Measurements from ENCODE around the gene MT1E.

Gene MT1E

GRCh38 chr16:56645311-56645710 is 19.7 kb downstream of the MT1E start:
- Histone ChIP-seq H3K4me1 (ENCODE audit: control insufficient read depth in 1 of 2, insufficient read depth in 1 of 2, low read depth in 1 of 2, low read length in 1 of 2) (no peaks in the 10 kb centered on the region), H3K9me3 (no peaks in the 10 kb centered on the region), H3K27ac (no peak overlapping the region), H3K27me3 (peaks cover 100% of the 10 kb centered on the region), H3K36me3 (no peaks in the 10 kb centered on the region), H3K4me3 (ENCODE audit: low read depth in 1 of 2, low read length in 1 of 2) (no peak overlapping the region)
- no peak for TF ChIP-seq CTCF (IDR thresholded peaks at IDR 0.05)

GRCh38 chr16:56645838-56646237 is 20.3 kb downstream of the MT1E start:
- no peaks in the 10 kb centered on the region for H3K9me3 ChIP-seq
- H3K27me3 ChIP-seq, result peaks cover 100% of the 10 kb centered on the region
- no peaks in the 10 kb centered on the region for H3K36me3 ChIP-seq
- H3K4me3 ChIP-seq (ENCODE audit: low read depth in 1 of 2, low read length in 1 of 2), result no peak overlapping the region
- no peaks in the 10 kb centered on the region for H3K4me1 ChIP-seq (ENCODE audit: control insufficient read depth in 1 of 2, insufficient read depth in 1 of 2, low read depth in 1 of 2, low read length in 1 of 2)
- H3K27ac ChIP-seq, result no peak overlapping the region
- TF ChIP-seq CTCF (IDR thresholded peaks at IDR 0.05), result no peak

GRCh38 chr16:56647641-56648431 is 22.3 kb downstream of the MT1E start:
- Histone ChIP-seq H3K27ac (no peak overlapping the region), H3K4me1 (ENCODE audit: control insufficient read depth in 1 of 2, insufficient read depth in 1 of 2, low read depth in 1 of 2, low read length in 1 of 2) (no peaks in the 10 kb centered on the region), H3K9me3 (no peaks in the 10 kb centered on the region), H3K4me3 (ENCODE audit: low read depth in 1 of 2, low read length in 1 of 2) (no peak overlapping the region), H3K27me3 (peaks cover 100% of the 10 kb centered on the region), H3K36me3 (no peaks in the 10 kb centered on the region)
- TF ChIP-seq CTCF (IDR thresholded peaks at IDR 0.05), result no peak

- Histone ChIP-seq H3K4me3 (ENCODE audit: low read depth in 1 of 2, low read length in 1 of 2) (no peak overlapping the region), H3K27ac (no peak overlapping the region), H3K9me3 (no peaks in the 10 kb centered on the region), H3K36me3 (no peaks in the 10 kb centered on the region), H3K27me3 (peaks cover 98% of the 10 kb centered on the region), H3K4me1 (ENCODE audit: control insufficient read depth in 1 of 2, insufficient read depth in 1 of 2, low read depth in 1 of 2, low read length in 1 of 2) (no peaks in the 10 kb centered on the region)
- TF ChIP-seq CTCF (IDR thresholded peaks at IDR 0.05), result no peak
Observed at GRCh38 chr16:56649271-56649670, 23.7 kb downstream of the MT1E start.

- H3K9me3 ChIP-seq, result no peaks in the 10 kb centered on the region
- no peak overlapping the region for H3K4me3 ChIP-seq (ENCODE audit: low read depth in 1 of 2, low read length in 1 of 2)
- H3K4me1 ChIP-seq (ENCODE audit: control insufficient read depth in 1 of 2, insufficient read depth in 1 of 2, low read depth in 1 of 2, low read length in 1 of 2), result no peaks in the 10 kb centered on the region
- H3K27me3 ChIP-seq, result peaks cover 97% of the 10 kb centered on the region
- no peaks in the 10 kb centered on the region for H3K36me3 ChIP-seq
- no peak for TF ChIP-seq CTCF (IDR thresholded peaks at IDR 0.05)
- no peak overlapping the region for H3K27ac ChIP-seq
Observed at GRCh38 chr16:56649820-56650219, 24.2 kb downstream of the MT1E start.

Measured in neutrophil (primary cell).